Gastrocnemius medialis (tissue), 4 donors: ENCODE data around the gene MEGF6. TPM values are rescaled to one million over a fixed set of nuclear protein-coding genes. Genes with fewer than 3 reads are reported as not detected.

Source experiments
- ATAC-seq, 2 donors: fragments of 150-250 bp; one replicate each; pipeline ENCODE4 v1.9.1; 2016
- DNase-seq, 2 donors: peaks; one replicate each; pipeline ENCODE4 v3.0.0-alpha.2; 2019
- H3K27ac ChIP-seq, 4 donors: fragments of 200-600 bp; sonication (generic); 1 replicate in 1 of 4; 2 replicates in 3 of 4; pipeline ENCODE4 v1.5.1; 2016 to 2018; ENCODE audit warnings: mild to moderate bottlenecking in 2 of 4, moderate library complexity in 1 of 4
- H3K27me3 ChIP-seq, 3 donors: fragments of 200-600 bp; sonication (generic) in 2 of 3; 1 replicate in 1 of 3; 2 replicates in 2 of 3; pipeline versions ENCODE4 v1.5.1 to v1.6.0; 2016 to 2019; ENCODE audit warnings: mild to moderate bottlenecking in 1 of 3, moderate library complexity in 1 of 3
- H3K36me3 ChIP-seq, 2 donors: fragments of 200-600 bp; sonication (generic) in 1 of 2; one replicate each; pipeline ENCODE4 v1.5.1; 2017 to 2018
- H3K4me1 ChIP-seq, 2 donors: fragments of 200-600 bp; sonication (generic) in 1 of 2; one replicate each; pipeline ENCODE4 v1.5.1; 2016 to 2017; ENCODE audit warnings: mild to moderate bottlenecking in 2 of 2
- H3K4me3 ChIP-seq, 4 donors: fragments of 200-600 bp; sonication (generic) in 3 of 4; 1 replicate in 1 of 4; 2 replicates in 3 of 4; pipeline ENCODE4 v1.5.1; 2016 to 2019; ENCODE audit warnings: mild to moderate bottlenecking in 2 of 4
- H3K9me3 ChIP-seq, 3 donors: fragments of 200-600 bp; sonication (generic) in 2 of 3; 1 replicate in 1 of 3; 2 replicates in 2 of 3; pipeline ENCODE4 v1.5.1; 2016 to 2019
- CTCF ChIP-seq, 5 experiments: fragments of 450-650 bp in 3 of 5; fragments of 200-600 bp in 2 of 5; sonication (generic) in 2 of 5; IDR thresholded peaks in 4 of 5; conservative IDR thresholded peaks in 1 of 5; 1 replicate in 4 of 5; 2 replicates in 1 of 5; pipeline ENCODE4 v1.5.1; 2016 to 2019; ENCODE audit warnings: antibody characterized with exemption in 5 of 5, mild to moderate bottlenecking in 3 of 5, moderate library complexity in 3 of 5
- POLR2A ChIP-seq, 2 donors: fragments of 450-650 bp; IDR thresholded peaks; one replicate each; pipeline ENCODE4 v1.6.1; 2017; ENCODE audit warnings: antibody characterized with exemption in 2 of 2, mild to moderate bottlenecking in 2 of 2, moderate library complexity in 2 of 2
- in situ Hi-C, 4 donors: fragments of 200-750 bp; cut with MboI; loops; one replicate each; pipeline versions ENCODE4 v1.15.0 to v1.8.0; 2017; ENCODE audit warnings: low sequenced_read_pairs in 4 of 4
- intact Hi-C: fragments of 100-400 bp; cut with DNase I; formaldehyde crosslinking; loops from one replicate; pipeline ENCODE4 v1.15.1; 2023; ENCODE audit warnings: low total_unique reads
- total RNA-seq, 4 donors: library from RNA; depleted of rRNA; stranded (reverse); fragments of >200 nt; gene quantifications; one replicate each; pipeline versions ENCODE4 v1.1.0 to v1.2.3, GENCODE V29; 2016

Gene MEGF6
- total RNA-seq, 4 donors from 2014 or later, result 1.9 to 5.7 (median 4.9) TPM

DNA sequence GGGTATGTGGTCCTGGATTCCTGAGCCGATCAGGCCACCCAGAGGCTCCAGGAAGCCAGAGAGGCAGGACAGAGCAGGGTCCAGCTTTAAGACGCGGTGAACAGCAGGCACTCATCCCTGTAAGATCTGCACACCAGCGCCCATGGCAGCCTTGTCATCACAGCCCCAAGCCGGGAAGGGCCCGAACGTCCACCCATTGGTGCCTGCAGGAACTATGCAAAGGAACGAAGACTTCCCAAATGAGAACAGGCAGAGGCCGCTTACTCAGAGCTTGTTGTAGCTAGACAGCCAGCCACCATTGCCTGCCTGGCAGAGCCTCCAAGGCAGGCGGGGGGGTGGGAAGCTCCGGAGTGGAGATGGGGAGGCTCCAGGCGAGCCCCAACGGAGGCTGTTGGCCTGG is 169.0 kb downstream of the MEGF6 start:
- in situ Hi-C loops, result no loop called here
- intact Hi-C loops, result no loop called here
- no peaks in the 10 kb centered on the region for H3K9me3 ChIP-seq

DNA sequence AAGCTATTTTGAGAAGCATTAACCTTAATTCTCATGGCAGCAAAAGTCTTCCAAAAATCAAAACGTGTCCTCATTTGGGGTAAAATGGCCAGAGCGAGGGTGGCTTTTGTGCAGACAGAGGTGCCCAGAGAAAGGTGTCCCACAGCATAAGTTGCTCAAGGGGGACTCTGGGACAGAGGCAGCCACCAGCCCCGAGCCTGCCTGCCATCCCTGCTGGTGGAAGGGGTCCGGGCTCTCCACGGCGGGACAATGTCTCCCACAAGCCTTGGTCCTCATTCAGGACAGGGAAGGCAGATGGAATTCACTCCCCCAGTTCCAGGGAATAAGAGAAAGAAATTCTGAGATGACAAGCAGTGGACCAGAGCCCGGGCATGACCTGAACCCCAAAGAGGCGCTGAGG is 169.4 kb downstream of the MEGF6 start:
- TF ChIP-seq POLR2A (IDR thresholded peaks at IDR 0.05) (no peak), CTCF (IDR thresholded peaks at IDR 0.05 in 4 of 5, conservative IDR thresholded peaks at IDR 0.05 in 1 of 5) (no peak)
- in situ Hi-C loops, result no loop called here
- peaks cover 9 to 20% (median 19%) of the 10 kb centered on the region in 3 donors for H3K27me3 ChIP-seq

More for the DNA sequence above, 169.0 kb downstream of the MEGF6 start:
- H3K36me3 ChIP-seq, result no peaks in the 10 kb centered on the region
- H3K27me3 ChIP-seq, result peaks cover 9 to 17% (median 15%) of the 10 kb centered on the region in 3 donors
- DNase-seq, result no peak
- no peak overlapping the region for H3K4me3 ChIP-seq
- no peak for ATAC-seq
- TF ChIP-seq POLR2A (IDR thresholded peaks at IDR 0.05) (no peak), CTCF (IDR thresholded peaks at IDR 0.05 in 4 of 5, conservative IDR thresholded peaks at IDR 0.05 in 1 of 5) (no peak)
- no peak overlapping the region for H3K27ac ChIP-seq
- H3K4me1 ChIP-seq, result no peaks in the 10 kb centered on the region

DNA sequence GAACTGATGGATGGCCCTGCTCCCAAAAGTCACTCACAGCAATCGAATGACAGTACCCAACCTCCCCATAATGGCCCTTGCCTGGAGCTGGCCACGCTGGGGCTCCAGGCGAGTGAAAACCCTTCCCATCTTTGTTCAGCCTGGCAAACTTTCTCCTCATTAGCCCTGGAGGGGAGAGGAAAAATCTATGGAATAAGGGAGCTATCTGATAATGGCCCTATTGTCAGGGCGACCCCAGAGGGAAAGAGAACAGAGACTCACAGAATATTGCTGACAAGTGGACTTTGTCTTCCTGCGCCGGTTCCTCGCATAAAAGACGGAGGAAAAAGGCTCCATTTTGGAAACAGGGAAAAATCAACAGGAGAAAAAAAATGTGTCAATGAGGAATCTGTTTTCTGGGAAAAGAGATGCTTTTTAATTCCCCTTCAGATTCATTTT is 169.9 kb downstream of the MEGF6 start:
- DNase-seq (no peak), ATAC-seq (no peak)
- peaks cover 10 to 20% (median 19%) of the 10 kb centered on the region in 3 donors for H3K27me3 ChIP-seq
- no peaks in the 10 kb centered on the region for H3K36me3 ChIP-seq
- in situ Hi-C loops (no loop called here), intact Hi-C loops (no loop called here)
- H3K4me3 ChIP-seq, result no peak overlapping the region
- no peak overlapping the region for H3K27ac ChIP-seq
- H3K4me1 ChIP-seq, result no peaks in the 10 kb centered on the region
- TF ChIP-seq POLR2A (IDR thresholded peaks at IDR 0.05) (no peak), CTCF (IDR thresholded peaks at IDR 0.05 in 4 of 5, conservative IDR thresholded peaks at IDR 0.05 in 1 of 5) (no peak)
- H3K9me3 ChIP-seq, result no peaks in the 10 kb centered on the region

More for the DNA sequence above, 169.4 kb downstream of the MEGF6 start:
- intact Hi-C loops, result no loop called here
- Histone ChIP-seq H3K27ac (no peak overlapping the region), H3K4me3 (no peak overlapping the region), H3K9me3 (no peaks in the 10 kb centered on the region), H3K4me1 (no peaks in the 10 kb centered on the region), H3K36me3 (no peaks in the 10 kb centered on the region)
- no peak for DNase-seq
- no peak for ATAC-seq

GRCh38 chr1:3440711-3441409 is 170.4 kb downstream of the MEGF6 start:
- H3K27me3 ChIP-seq, result peaks cover 15 to 23% (median 19%) of the 10 kb centered on the region in 3 donors
- H3K9me3 ChIP-seq, result no peaks in the 10 kb centered on the region
- DNase-seq, result no peak
- no peaks in the 10 kb centered on the region for H3K4me1 ChIP-seq
- intact Hi-C loops, result no loop called here
- in situ Hi-C loops, result no loop called here
- H3K27ac ChIP-seq, result no peak overlapping the region
- ATAC-seq, result no peak
- no peak overlapping the region for H3K4me3 ChIP-seq
- no peak for TF ChIP-seq CTCF (IDR thresholded peaks at IDR 0.05 in 4 of 5, conservative IDR thresholded peaks at IDR 0.05 in 1 of 5)
- H3K36me3 ChIP-seq, result no peaks in the 10 kb centered on the region
